Upper lobe of left lung (tissue), 4 donors: ENCODE measurements around the gene KCNJ18.
"Not testable (repeated sequence)": the region's sequence is repeated elsewhere in the genome, so short reads cannot be mapped to it uniquely, and the experiment has no call there.

Experiments
- CTCF ChIP-seq, 6 experiments: fragments of 450-650 bp in 4 of 6; fragments of 200-600 bp in 2 of 6; sonication (generic) in 2 of 6; IDR thresholded peaks; one replicate each; pipeline ENCODE4 v1.5.1; 2016 to 2019; ENCODE audit warnings: antibody characterized with exemption in 6 of 6
- EP300 ChIP-seq, 4 donors: sonication (generic); formaldehyde crosslinking; IDR thresholded peaks; one replicate each; pipeline ENCODE4 v1.5.1; 2017; ENCODE audit warnings: antibody characterized with exemption in 4 of 4, control low read depth in 2 of 4
- POLR2A ChIP-seq, 4 donors: fragments of 450-650 bp; IDR thresholded peaks; one replicate each; pipeline ENCODE4 v1.5.1; 2016 to 2017; ENCODE audit warnings: antibody characterized with exemption in 4 of 4, mild to moderate bottlenecking in 2 of 4

DNA sequence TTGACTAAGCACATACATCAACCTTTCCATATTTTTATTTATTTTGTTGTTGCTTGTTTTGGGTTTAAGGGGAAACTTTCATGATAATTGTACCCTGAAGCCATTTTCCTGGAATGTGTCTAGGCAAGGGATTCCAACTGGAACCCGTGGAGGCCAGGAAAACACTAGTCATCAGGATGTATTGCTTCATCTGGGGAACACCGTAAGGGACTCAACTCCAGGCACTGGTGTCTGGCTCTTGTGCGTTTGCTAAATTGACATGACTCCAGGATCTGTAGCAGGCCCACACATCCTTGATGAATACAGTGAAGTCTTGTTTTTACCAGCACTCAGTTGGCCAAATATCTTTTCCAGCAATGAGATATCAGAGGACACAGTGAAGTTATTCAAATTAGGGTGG is 21.3 kb downstream of the KCNJ18 start:
- TF ChIP-seq CTCF, EP300, POLR2A (IDR thresholded peaks at IDR 0.05): not testable (repeated sequence)
